Thyroid gland (tissue), 4 donors: ENCODE measurements around the gene CFH.

Experiments
- POLR2A ChIP-seq, 2 donors: fragments of 450-650 bp; IDR thresholded peaks; one replicate each; pipeline ENCODE4 v1.6.1; 2017; ENCODE audit warnings: antibody characterized with exemption in 2 of 2, mild to moderate bottlenecking in 2 of 2, moderate library complexity in 1 of 2
- TF ChIP-seq, protein P1 (sequence below), 6 experiments: fragments of 200-600 bp in 3 of 6; fragments of 450-650 bp in 3 of 6; sonication (generic) in 3 of 6; IDR thresholded peaks; one replicate each; pipeline ENCODE4 v1.5.1; 2016 to 2019; ENCODE audit warnings: antibody characterized with exemption in 6 of 6, mild to moderate bottlenecking in 2 of 6, inconsistent platforms in 1 of 6, moderate library complexity in 1 of 6

DNA sequence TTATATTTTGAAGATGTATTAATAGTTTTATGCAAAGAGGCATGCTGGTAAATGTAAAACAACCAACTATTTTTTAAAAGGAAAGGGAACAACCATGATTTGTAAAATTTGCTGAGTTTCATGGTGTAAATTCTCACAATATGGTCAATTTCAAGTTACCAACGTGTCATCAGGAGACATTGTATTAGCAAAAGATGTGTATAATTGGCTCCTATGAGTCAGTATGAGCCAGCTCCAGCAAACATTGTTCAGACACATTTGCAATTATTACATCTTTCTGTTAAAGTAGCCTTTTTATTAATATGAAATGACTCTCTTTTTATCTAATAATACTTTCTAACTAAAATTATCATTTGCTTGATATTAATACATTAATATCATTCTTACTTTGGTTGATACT lies 15.3 kb downstream of the CFH start:
- TF ChIP-seq, protein P1, sequence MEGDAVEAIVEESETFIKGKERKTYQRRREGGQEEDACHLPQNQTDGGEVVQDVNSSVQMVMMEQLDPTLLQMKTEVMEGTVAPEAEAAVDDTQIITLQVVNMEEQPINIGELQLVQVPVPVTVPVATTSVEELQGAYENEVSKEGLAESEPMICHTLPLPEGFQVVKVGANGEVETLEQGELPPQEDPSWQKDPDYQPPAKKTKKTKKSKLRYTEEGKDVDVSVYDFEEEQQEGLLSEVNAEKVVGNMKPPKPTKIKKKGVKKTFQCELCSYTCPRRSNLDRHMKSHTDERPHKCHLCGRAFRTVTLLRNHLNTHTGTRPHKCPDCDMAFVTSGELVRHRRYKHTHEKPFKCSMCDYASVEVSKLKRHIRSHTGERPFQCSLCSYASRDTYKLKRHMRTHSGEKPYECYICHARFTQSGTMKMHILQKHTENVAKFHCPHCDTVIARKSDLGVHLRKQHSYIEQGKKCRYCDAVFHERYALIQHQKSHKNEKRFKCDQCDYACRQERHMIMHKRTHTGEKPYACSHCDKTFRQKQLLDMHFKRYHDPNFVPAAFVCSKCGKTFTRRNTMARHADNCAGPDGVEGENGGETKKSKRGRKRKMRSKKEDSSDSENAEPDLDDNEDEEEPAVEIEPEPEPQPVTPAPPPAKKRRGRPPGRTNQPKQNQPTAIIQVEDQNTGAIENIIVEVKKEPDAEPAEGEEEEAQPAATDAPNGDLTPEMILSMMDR (IDR thresholded peaks at IDR 0.05), result no peak
- no peak for TF ChIP-seq POLR2A (IDR thresholded peaks at IDR 0.05)
